NCI-H774 (cell line): Measurements from ENCODE around the gene KCNG4.

Source experiments
- DNase-seq: peaks from one replicate; lab custom pipeline; 2025; lab: John Stamatoyannopoulos, UW

Gene KCNG4

GRCh38 chr16:84182680-84183571, 56.9 kb downstream of the KCNG4 start:
- no peak for DNase-seq

DNA sequence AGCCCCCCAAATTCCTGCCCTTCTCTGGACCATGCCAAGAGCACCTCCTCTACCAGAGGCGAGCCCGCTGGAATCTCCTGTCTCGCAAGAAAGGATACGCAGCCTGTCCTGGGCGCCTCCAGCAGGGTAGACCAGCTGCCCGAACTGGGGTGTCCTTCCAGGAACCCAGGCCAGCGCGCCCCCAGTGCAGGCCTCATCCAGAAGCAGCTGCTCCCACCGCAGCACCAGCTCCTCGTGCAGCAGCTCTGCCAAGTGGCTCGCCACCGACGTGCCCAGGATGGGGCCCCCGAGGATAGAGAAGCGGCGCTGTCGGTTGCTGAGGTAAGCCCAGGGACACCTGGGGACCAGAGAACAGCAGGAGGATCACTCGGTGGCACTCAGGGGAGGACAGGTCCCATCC, 57.7 kb downstream of the KCNG4 start:
- no peak for DNase-seq

GRCh38 chr16:84181144-84181915, 58.5 kb downstream of the KCNG4 start:
- no peak for DNase-seq

GRCh38 chr16:84180519-84181140, 59.2 kb downstream of the KCNG4 start:
- DNase-seq = no peak

DNA sequence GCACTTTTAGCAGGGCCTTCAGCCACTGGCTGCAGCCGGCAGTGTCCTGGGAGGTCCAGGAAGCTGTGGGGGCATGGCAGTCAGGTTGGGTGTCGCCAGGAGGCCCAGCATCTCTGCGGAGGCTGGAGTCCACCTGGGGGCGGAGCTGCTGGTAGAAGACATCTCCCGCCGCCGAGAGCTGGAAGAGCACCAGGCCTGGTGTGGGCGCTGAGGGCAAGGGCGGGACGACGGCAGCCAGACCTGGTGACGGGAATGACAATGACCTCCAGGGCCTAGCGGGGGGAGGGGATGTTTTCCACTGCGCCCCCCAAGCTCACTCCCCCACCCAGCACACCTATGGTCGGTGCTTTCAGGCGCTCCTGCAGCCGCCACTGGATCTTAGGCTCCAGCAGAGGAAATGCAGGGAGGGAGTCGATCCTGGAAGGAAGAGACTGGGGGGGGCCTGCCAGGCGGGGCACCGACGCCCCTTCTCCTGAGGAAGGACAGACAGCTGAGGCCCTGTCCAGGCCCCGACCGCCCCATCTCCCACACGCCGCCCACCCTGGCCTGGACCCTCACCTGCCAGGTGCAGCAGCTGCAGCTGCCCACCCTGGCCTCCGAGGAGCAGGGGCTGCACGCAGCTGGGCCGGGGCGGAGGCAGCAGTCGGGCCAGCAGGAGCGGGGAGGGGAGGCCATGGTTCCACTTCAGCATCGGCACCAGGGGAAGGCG, 60.0 kb downstream of the KCNG4 start:
- DNase-seq = no peak

DNA sequence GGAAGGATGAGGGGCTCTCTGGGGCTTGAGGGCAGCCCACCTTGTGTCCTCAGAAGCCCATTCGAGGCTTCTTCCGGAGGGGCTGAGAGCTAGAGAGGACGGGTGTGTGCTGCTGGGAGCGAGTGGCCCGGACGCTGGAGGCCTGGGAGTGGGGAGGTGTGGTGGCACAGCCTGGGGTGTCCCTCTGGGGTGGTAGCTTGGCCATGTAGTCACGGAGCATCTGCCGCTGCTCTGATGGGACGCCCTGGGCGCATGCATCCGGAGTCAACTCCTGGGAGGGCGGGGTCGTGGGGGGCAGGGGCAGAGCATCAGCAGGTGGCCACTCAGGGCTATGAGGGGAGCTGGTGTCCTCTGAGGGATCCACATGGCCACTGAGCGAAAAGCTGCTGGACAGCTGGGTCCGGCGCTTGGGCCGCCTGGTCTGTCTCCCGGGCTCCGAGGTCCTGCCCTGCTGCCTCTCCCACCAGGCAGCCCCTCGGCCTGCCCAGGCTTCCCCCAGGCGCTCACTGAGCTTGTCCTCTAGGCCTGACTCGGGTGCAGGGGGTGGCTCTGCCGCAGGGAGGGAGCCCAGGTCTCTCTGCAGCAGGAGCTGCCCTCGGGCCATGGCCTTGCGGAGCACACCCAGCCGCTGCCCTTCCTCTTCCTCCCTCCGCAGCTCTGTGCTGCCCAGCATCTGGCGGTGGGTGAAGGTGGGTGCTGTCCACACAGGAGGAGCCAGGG, 60.8 kb downstream of the KCNG4 start:
- no peak for DNase-seq

DNA sequence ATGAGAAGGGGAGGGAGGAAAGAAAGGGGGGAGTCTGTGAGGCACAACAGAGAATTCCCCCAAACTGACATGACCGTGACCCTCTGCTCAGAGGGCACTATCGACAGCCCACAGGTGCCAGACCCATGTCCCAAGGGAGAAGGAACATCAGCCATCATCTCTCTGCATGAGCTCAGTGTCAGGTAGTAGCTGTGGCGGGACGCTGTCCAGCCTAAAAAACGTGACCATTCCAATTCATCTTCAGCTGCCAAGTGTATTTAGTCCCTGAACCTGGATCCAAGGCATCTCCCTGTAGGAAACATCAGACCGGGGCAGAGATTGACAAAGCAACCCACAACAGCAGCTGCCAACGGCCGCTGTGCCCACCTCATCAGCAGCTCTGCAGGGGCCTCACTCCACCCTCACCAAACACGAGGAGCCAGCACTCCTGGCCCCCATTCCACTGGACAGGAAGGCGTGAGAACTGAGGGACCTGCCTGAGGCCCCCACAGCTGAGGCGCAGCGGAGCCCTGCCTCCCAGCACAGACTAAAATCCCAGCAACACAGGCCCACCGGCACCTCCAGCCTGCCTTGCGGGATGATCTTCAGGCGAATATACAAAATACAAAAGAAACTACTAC, 61.6 kb downstream of the KCNG4 start:
- no peak for DNase-seq

- no peak for DNase-seq
Observed at GRCh38 chr16:84177741-84178073, 62.1 kb downstream of the KCNG4 start.

DNA sequence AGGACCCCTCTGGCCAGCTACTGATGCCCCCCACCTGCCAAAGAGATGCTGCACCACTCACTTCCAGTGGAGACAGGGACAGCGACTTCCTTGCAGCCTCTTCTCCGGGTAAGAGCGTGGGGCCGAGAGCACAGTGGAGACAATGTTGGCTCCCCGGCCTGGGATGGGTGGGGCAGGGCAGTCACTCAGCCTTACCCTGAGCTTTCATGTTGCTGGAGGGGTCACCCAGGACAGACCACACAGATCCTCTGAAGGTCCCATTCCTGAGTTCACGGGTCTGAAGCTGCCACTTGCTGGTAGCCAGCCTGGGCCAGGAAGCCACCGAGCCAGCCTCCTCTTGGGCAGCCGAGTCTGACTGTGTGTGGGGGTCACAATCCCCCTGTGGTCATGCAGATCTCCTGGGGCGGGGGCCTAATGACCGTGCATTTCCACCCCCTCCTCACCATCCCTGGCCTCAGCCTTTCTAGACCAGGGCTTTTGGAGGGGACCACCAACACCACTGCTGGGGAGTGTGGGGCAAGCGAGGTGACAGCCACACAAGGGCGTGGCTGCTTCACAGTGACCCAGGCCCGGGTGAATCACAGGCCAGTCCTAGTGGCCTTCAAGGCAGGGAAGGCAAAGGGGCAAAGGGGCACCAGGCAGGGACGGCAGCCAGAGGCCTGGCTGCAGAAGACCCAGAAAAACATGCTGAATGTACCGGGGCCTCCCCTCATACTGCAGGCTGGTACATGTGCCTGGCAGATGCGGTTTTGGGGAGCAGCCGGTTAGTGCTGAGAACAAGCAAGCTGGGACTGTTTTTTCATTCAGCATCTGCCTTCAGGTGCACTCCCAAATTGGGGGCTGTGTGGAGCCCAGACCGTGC, 63.4 kb downstream of the KCNG4 start:
- DNase-seq = no peak

GRCh38 chr16:84175350-84176081, 64.3 kb downstream of the KCNG4 start:
- DNase-seq = peak; percentile 18

DNA sequence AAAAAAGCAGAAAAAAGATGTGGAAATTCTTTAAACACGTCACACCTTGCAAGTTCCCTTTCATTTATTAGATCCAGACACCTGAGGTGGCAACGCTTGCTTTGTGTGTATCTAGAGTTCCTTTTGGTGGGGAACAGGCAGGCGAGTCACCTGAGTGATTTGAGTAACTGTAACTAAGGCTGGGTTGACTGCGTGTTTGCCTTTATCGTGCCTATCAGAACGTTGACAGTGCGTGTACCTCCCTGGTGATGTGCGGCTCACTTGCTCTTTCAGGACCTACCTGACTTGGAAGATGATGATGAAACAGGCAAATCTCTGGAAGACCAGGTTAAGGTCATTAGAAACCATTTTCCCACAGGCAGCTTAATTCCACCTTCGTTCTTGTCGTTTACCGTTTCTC, 65.4 kb downstream of the KCNG4 start:
- DNase-seq = no peak

GRCh38 chr16:84169765-84170310, 70.0 kb downstream of the KCNG4 start:
- no peak for DNase-seq
